Measurements from ENCODE around the gene CRYGS.

CRYGS gene

GRCh38 chr3:186564586-186564985, 20.4 kb upstream of the CRYGS start:
- H3K27me3 ChIP-seq (ENCODE audit: control insufficient read depth, low read length): no peaks in the 10 kb centered on the region
- H3K36me3 ChIP-seq (ENCODE audit: control insufficient read depth, low read length): peaks cover 46% of the 10 kb centered on the region
- H3K79me2 ChIP-seq (ENCODE audit: control insufficient read depth, low read length): peaks cover 76% of the 10 kb centered on the region
- H3K9me2 ChIP-seq (replicated peaks; ENCODE audit: control insufficient read depth, low read length): no peaks in the 10 kb centered on the region
- no peak overlapping the region for H3K4me3 ChIP-seq (ENCODE audit: low read length)
- no peaks in the 10 kb centered on the region for H3K9me3 ChIP-seq (ENCODE audit: control insufficient read depth, insufficient read depth, low read length)
- no peak overlapping the region for H3K27ac ChIP-seq (ENCODE audit: low read depth, low read length)
- no peak for TF ChIP-seq CTCF (IDR thresholded peaks at IDR 0.05; ENCODE audit: low read depth, low read length, poor library complexity, severe bottlenecking)
- TF ChIP-seq EZH2phosphoT487 (IDR thresholded peaks at IDR 0.05; ENCODE audit: borderline replicate concordance, low read length): no peak
- H3K4me1 ChIP-seq (ENCODE audit: control insufficient read depth, low read length): peaks cover 29% of the 10 kb centered on the region
- no peaks in the 10 kb centered on the region; the same call in 1 of the 2 replicates for H3F3A ChIP-seq (ENCODE audit: control insufficient read depth, insufficient read depth)
- no peak overlapping the region for H3K4me2 ChIP-seq (ENCODE audit: low read length)
- H4K20me1 ChIP-seq (ENCODE audit: control insufficient read depth, insufficient read depth, low read depth, low read length): no peaks in the 10 kb centered on the region

GRCh38 chr3:186552408-186553031, 8.3 kb upstream of the CRYGS start:
- no peaks in the 10 kb centered on the region for H3K4me1 ChIP-seq (ENCODE audit: control insufficient read depth, low read length)
- H3K27me3 ChIP-seq (ENCODE audit: control insufficient read depth, low read length): no peaks in the 10 kb centered on the region
- no peak overlapping the region for H3K4me2 ChIP-seq (ENCODE audit: low read length)
- no peak for TF ChIP-seq EZH2phosphoT487 (IDR thresholded peaks at IDR 0.05; ENCODE audit: borderline replicate concordance, low read length)
- no peaks in the 10 kb centered on the region for H3F3A ChIP-seq (ENCODE audit: control insufficient read depth, insufficient read depth)
- H3K27ac ChIP-seq (ENCODE audit: low read depth, low read length): no peak overlapping the region
- H4K20me1 ChIP-seq (ENCODE audit: control insufficient read depth, insufficient read depth, low read depth, low read length): no peaks in the 10 kb centered on the region
- no peaks in the 10 kb centered on the region for H3K9me2 ChIP-seq (replicated peaks; ENCODE audit: control insufficient read depth, low read length)
- no peaks in the 10 kb centered on the region for H3K9me3 ChIP-seq (ENCODE audit: control insufficient read depth, insufficient read depth, low read length)
- peaks cover 64% of the 10 kb centered on the region for H3K36me3 ChIP-seq (ENCODE audit: control insufficient read depth, low read length)
- H3K4me3 ChIP-seq (ENCODE audit: low read length): no peak overlapping the region
- no peaks in the 10 kb centered on the region for H3K79me2 ChIP-seq (ENCODE audit: control insufficient read depth, low read length)

GRCh38 chr3:186551387-186551786, 7.2 kb upstream of the CRYGS start:
- H3K9me2 ChIP-seq (replicated peaks; ENCODE audit: control insufficient read depth, low read length): no peaks in the 10 kb centered on the region
- no peaks in the 10 kb centered on the region for H3K79me2 ChIP-seq (ENCODE audit: control insufficient read depth, low read length)
- no peak overlapping the region for H3K4me3 ChIP-seq (ENCODE audit: low read length)
- H3K36me3 ChIP-seq (ENCODE audit: control insufficient read depth, low read length): peaks cover 55% of the 10 kb centered on the region
- H3K27me3 ChIP-seq (ENCODE audit: control insufficient read depth, low read length): no peaks in the 10 kb centered on the region
- H3K27ac ChIP-seq (ENCODE audit: low read depth, low read length): no peak overlapping the region
- H3K9me3 ChIP-seq (ENCODE audit: control insufficient read depth, insufficient read depth, low read length): no peaks in the 10 kb centered on the region
- H3K4me2 ChIP-seq (ENCODE audit: low read length): no peak overlapping the region
- H3F3A ChIP-seq (ENCODE audit: control insufficient read depth, insufficient read depth): no peaks in the 10 kb centered on the region
- H3K4me1 ChIP-seq (ENCODE audit: control insufficient read depth, low read length): no peaks in the 10 kb centered on the region
- H4K20me1 ChIP-seq (ENCODE audit: control insufficient read depth, insufficient read depth, low read depth, low read length): no peaks in the 10 kb centered on the region
- TF ChIP-seq EZH2phosphoT487 (IDR thresholded peaks at IDR 0.05; ENCODE audit: borderline replicate concordance, low read length): no peak
- no peak for TF ChIP-seq CTCF (IDR thresholded peaks at IDR 0.05; ENCODE audit: low read depth, low read length, poor library complexity, severe bottlenecking)

GRCh38 chr3:186549497-186549896, 5.3 kb upstream of the CRYGS start:
- Histone ChIP-seq H3K79me2 (ENCODE audit: control insufficient read depth, low read length) (no peaks in the 10 kb centered on the region), H3K4me2 (ENCODE audit: low read length) (no peak overlapping the region), H3K4me3 (ENCODE audit: low read length) (no peak overlapping the region), H3K9me2 (replicated peaks; ENCODE audit: control insufficient read depth, low read length) (no peaks in the 10 kb centered on the region), H3K27me3 (ENCODE audit: control insufficient read depth, low read length) (no peaks in the 10 kb centered on the region), H3K9me3 (ENCODE audit: control insufficient read depth, insufficient read depth, low read length) (no peaks in the 10 kb centered on the region), H3K4me1 (ENCODE audit: control insufficient read depth, low read length) (no peaks in the 10 kb centered on the region), H3K27ac (ENCODE audit: low read depth, low read length) (no peak overlapping the region), H3F3A (ENCODE audit: control insufficient read depth, insufficient read depth) (no peaks in the 10 kb centered on the region), H3K36me3 (ENCODE audit: control insufficient read depth, low read length) (peaks cover 48% of the 10 kb centered on the region), H4K20me1 (ENCODE audit: control insufficient read depth, insufficient read depth, low read depth, low read length) (no peaks in the 10 kb centered on the region)
- TF ChIP-seq EZH2phosphoT487 (IDR thresholded peaks at IDR 0.05; ENCODE audit: borderline replicate concordance, low read length) (no peak), CTCF (IDR thresholded peaks at IDR 0.05; ENCODE audit: low read depth, low read length, poor library complexity, severe bottlenecking) (no peak)
